Left lung (tissue), 10 donors: ENCODE results near the gene SYNDIG1. TPM values are rescaled to one million over a fixed set of nuclear protein-coding genes. Genes with fewer than 3 reads are reported as not detected.

Experiments used
- ATAC-seq: fragments of 200-7000 bp; cut with Tn5 transposase; one replicate; pipeline ENCODE4 v1.9.1; 2020; ENCODE audit warnings: moderate library complexity
- DNase-seq, 4 donors: peaks; one replicate each; pipeline ENCODE4 v3.0.0-alpha.2; 2013 to 2020
- H3K27ac ChIP-seq, 2 donors: fragments of 200-600 bp; sonication (generic) in 1 of 2; one replicate each; pipeline versions ENCODE4 v1.5.0 to v1.8.0; 2020 to 2021
- H3K27me3 ChIP-seq, 2 donors: fragments of 200-600 bp; sonication (generic) in 1 of 2; one replicate each; pipeline versions ENCODE4 v1.5.0 to v1.8.0; 2020 to 2021
- H3K36me3 ChIP-seq, 2 donors: fragments of 200-600 bp; sonication (generic) in 1 of 2; one replicate each; pipeline versions ENCODE4 v1.5.0 to v1.8.0; 2020 to 2021
- H3K4me1 ChIP-seq, 2 donors: fragments of 200-600 bp; one replicate each; pipeline ENCODE4 v1.8.0; 2021
- H3K4me3 ChIP-seq, 2 donors: fragments of 200-600 bp; sonication (generic) in 1 of 2; one replicate each; pipeline versions ENCODE4 v1.5.0 to v1.8.0; 2020 to 2021; ENCODE audit warnings: mild to moderate bottlenecking in 1 of 2
- H3K9me3 ChIP-seq, 2 donors: fragments of 200-600 bp; sonication (generic) in 1 of 2; one replicate each; pipeline versions ENCODE4 v1.5.0 to v1.8.0; 2020 to 2021
- CTCF ChIP-seq, 2 donors: fragments of 200-600 bp; sonication (generic) in 1 of 2; IDR thresholded peaks; one replicate each; pipeline versions ENCODE4 v1.5.0 to v1.8.0; 2021; ENCODE audit warnings: antibody characterized with exemption in 2 of 2
- intact Hi-C, 2 donors: fragments of 100-400 bp; cut with DNase I; formaldehyde crosslinking; loops; one replicate each; pipeline versions ENCODE4 v1.11.2 to v1.14.2; 2022
- polyA plus RNA-seq, 6 donors: library from polyadenylated mRNA; unstranded; fragments of 120-200 nt; gene quantifications; one replicate each; pipeline ENCODE4 v1.2.1, GENCODE V29; 2013; ENCODE audit not compliant: insufficient read length in 6 of 6
- total RNA-seq, 2 donors: library from RNA; stranded (reverse); fragmentation: NEBNext Ultra II Directional; extraction: Animal tissue kit (Norgen Biotek cat#: 25700); gene quantifications; one replicate each; pipeline ENCODE4 v1.2.1, GENCODE V29; 2021
- donor health status: DM: no; HTN: yes; CAD: no.
- donor health status: DM: no; HTN: no; CAD: no.

Gene SYNDIG1
- total and polyA plus RNA-seq, 8 donors, result 1.3 to 7.8 (median 5.4) TPM

- intact Hi-C loops, result no loop called here
- Histone ChIP-seq H3K36me3 (no peaks in the 10 kb centered on the region), H3K9me3 (no peaks in the 10 kb centered on the region), H3K4me1 (no peaks in the 10 kb centered on the region), H3K27ac (no peak overlapping the region), H3K4me3 (no peak overlapping the region), H3K27me3 (peaks cover 0 to 15% of the 10 kb centered on the region in 2 donors)
- no peak for DNase-seq
- no peak for ATAC-seq
- no peak for TF ChIP-seq CTCF (IDR thresholded peaks at IDR 0.05)
Observed at GRCh38 chr20:24678351-24679106, 209.1 kb downstream of the SYNDIG1 start.

GRCh38 chr20:24679448-24680047 is 210.1 kb downstream of the SYNDIG1 start:
- DNase-seq, result no peak
- TF ChIP-seq CTCF (IDR thresholded peaks at IDR 0.05), result no peak
- no peaks in the 10 kb centered on the region for H3K4me1 ChIP-seq
- H3K36me3 ChIP-seq, result no peaks in the 10 kb centered on the region
- H3K27ac ChIP-seq, result no peak overlapping the region
- intact Hi-C loops, result no loop called here
- no peak overlapping the region for H3K4me3 ChIP-seq
- ATAC-seq, result no peak
- no peaks in the 10 kb centered on the region for H3K9me3 ChIP-seq
- peaks cover 0 to 19% of the 10 kb centered on the region in 2 donors for H3K27me3 ChIP-seq

GRCh38 chr20:24681634-24682495 is 212.4 kb downstream of the SYNDIG1 start:
- Histone ChIP-seq H3K27me3 (peaks cover 0 to 28% of the 10 kb centered on the region in 2 donors), H3K27ac (no peak overlapping the region), H3K9me3 (no peaks in the 10 kb centered on the region), H3K36me3 (no peaks in the 10 kb centered on the region), H3K4me3 (no peak overlapping the region), H3K4me1 (no peaks in the 10 kb centered on the region)
- intact Hi-C loops, result no loop called here
- ATAC-seq (no peak), DNase-seq (no peak)
- no peak for TF ChIP-seq CTCF (IDR thresholded peaks at IDR 0.05)

- no peak for DNase-seq
- Histone ChIP-seq H3K27ac (no peak overlapping the region), H3K36me3 (no peaks in the 10 kb centered on the region), H3K27me3 (peaks cover 0 to 28% of the 10 kb centered on the region in 2 donors), H3K9me3 (no peaks in the 10 kb centered on the region), H3K4me3 (no peak overlapping the region), H3K4me1 (no peaks in the 10 kb centered on the region)
- ATAC-seq, result no peak
- intact Hi-C loops, result no loop called here
- no peak for TF ChIP-seq CTCF (IDR thresholded peaks at IDR 0.05)
Observed at GRCh38 chr20:24682496-24682985, 213.1 kb downstream of the SYNDIG1 start.
